T follicular helper cell (primary cell): ENCODE data around the gene KCNK15.

Experiments
- DNase-seq: peaks from one replicate; pipeline ENCODE4 v3.0.0-alpha.2; 2020; ENCODE audit warnings: low read depth

Gene KCNK15

DNA sequence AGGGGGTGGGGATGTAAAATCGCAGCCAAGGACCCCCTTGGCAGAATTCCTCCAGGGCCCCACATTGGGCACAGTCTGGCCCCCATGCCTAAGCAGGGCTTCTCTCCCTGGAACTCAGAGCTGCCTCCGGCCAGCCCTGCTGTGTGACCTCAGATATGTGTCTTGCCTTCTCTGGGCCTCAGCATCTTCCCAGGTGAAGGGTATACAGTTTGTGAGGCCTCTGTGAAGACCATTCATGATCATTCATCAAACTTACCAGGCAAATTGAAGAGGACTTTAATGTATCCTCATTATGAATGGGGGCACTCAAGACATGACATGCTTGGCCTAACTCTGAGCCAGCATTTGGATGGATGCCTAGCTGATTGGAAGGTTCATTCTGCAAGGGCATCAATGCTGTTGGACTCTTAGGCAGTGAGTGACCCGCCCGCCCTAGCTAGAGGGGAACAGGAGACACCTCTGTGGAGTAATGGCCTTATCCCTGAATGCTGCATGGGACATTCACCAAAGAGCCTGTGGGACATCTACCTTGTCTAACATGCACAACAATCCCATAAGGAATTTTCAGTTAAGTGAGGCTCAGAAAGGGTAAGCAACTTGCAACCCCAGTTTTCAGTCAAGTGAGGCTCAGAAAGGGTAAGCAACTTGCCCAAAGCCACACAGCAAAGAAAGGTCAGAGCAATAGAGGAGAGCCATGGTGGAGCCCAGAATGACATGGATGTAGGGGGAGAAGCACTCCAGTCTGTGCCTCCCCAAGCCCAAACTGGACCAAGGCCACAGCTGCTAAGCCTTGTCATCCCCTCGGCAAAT lies 30.0 kb upstream of the KCNK15 start:
- DNase-seq: no peak

DNA sequence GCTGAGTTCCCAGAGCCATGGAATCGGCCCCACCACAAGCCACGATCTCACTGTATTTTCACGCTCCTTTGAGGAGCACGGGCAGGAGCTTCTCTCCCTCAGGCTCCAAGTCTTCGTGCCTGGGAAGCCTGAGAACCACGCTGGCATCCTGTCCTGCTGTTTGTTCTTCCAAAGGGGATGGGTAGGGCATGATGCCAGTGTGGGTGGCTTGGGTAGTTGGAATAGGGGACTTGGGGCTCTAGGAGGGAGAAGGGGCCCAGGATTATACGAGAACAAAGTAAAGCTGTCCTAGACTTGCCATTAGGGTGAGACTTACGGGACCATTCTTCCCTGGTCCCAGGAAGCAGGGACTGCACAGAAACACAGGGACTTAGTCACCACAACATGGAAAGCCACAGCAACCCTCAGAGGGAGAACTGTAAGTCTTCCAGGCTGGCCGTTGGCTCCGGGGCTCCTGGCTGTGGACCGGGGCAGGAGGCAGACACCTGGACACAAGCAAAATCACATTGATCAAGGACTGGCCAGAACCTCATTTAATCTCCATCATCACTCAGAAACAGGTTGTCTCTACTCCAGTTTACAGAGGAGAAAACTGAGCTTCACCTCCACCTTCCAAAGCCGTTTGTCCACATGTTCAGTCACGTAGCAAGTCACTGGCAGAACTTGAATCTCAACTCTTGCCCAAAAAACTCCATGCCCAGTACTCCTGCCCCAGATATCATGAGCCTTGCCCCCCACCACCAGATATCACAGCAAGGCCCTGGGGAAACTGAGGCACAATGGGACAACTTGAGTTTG lies 29.2 kb upstream of the KCNK15 start:
- DNase-seq: no peak

DNA sequence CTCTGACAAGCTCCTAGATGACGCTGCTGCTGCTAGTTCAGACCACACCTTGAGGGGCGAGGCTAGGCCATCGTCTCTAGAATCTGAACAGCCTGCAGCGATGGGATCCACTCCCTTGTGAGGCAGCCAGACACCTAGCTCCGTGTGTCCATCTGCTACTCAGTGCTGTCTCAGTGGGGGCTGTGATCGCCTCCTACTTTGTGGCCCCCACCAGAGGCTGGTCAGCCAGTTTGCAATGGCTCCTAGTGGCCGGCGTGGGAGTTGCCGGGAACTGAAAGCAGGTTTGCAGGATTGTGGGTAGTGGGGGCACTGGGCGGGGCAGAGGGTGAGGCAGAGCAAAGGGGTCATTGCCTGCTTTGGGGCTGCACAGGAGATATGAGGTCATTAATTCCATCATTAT lies 27.7 kb upstream of the KCNK15 start:
- DNase-seq: no peak

DNA sequence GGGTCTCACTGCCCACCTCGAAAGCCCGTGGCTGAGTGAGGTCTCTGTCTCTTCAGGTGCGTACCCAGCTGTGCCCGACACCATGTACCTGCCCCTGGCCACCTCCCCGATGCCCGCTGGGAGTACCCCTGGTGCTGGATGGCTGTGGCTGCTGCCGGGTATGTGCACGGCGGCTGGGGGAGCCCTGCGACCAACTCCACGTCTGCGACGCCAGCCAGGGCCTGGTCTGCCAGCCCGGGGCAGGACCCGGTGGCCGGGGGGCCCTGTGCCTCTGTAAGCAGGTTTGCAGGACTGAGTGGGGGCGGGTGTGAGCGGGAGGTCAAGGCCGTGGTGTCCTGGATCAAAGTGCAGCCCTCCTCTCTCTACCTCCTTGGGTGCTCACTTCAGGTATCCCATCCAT lies 25.8 kb upstream of the KCNK15 start:
- no peak for DNase-seq

DNA sequence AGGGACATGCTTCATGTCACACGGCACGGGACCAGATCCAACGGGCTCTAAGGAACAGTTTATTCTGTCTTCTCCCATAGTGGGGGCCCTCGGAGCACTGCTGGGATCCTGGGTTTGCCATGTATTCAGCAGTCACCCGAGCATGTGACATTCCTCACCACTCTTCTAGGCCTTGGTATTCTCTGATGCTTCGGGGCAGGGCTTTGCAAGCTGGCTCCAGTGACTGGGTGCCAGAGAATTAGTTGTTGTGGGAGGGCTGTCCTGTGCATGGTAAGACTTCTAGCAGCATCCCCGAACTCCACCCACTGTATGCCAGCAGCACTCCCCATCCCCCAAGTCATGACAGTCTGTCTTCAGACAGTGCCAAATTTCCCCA lies 25.1 kb upstream of the KCNK15 start:
- DNase-seq: no peak

DNA sequence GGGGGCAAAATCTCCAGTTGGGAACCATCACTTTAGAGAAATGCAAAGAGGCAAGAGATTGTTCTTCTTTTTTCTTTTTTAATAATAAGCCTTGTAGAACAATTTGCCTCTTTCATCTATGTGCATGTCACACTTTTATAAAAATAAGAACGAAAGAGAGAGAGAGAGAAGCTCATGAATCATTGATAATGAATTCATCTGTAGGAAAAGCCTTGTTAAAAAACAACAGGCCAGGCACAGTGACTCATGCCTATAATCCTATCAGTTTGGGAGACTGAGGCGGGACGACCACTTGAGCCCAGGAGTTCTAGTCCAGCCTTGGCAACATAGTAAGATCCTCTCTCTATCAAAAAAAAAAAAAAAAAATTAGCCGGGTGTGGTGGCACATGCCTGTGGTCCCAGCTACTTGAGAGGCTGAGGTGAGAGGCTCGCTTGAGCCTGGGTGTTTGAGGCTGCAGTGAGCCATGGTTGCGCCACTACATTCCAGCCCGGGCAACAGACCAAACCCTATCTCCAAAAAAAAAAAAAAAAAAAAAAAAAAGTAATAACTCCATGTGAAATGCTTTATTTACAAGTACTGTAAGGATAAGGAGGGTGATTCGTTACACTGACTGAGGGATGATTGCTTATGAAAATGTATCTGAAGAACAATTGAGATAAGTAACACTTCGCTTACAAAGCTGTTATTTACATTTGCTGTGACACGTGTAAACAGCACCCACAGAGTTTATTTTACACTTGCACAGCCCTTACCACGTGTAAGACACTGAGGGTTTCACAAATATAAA lies 24.5 kb upstream of the KCNK15 start:
- no peak for DNase-seq

DNA sequence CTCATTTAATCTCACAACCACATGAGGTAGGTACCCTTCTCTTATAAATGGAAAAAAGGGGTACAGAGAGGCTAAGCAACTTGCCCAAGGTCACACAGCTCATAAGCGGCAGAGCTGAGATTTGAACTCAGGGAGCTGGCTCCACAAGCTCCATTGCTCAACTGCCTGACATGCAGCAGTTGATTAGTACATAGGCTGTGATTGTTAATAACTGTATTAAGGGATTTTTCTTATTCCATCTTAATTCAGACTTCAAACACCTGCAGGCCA lies 23.9 kb upstream of the KCNK15 start:
- DNase-seq: no peak

DNA sequence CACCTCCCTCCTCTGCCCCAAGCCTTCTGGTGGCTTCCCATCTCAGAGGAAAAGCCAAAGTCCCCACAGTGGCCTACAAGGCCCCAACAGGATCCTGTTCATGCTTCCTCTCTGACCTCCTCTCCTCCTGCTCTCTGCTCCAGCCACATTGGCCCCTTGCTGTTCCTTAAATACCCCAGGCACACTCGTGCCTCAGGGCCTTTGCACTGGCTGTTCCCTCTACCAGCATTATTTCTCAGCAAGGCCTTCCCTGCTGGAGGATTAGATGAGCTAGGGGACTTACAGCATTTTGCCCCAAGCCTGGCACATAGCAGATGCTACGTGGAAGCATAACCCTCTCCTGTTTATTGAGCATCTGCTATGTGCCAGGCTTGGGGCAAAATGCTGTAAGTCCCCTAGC lies 22.7 kb upstream of the KCNK15 start:
- no peak for DNase-seq

DNA sequence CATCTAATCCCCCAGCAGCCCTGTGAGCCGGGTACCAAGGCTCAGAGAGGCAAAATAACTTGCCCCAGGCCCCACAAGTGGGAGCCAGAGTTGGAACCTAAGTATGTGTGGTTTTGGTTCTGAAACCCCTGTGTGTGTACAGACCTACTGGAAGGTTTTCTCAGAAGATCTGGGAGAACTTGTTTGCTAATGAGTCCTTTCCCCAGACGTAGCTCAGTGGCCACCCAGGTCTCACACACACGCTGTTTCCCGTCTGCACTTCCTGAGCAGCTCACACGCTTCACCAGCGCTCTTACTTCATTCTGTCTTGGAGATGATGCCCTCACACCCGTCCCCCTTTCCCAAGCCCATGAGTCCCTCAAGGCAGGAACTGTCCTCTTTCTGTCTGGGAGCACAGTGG lies 22.3 kb upstream of the KCNK15 start:
- DNase-seq: no peak

DNA sequence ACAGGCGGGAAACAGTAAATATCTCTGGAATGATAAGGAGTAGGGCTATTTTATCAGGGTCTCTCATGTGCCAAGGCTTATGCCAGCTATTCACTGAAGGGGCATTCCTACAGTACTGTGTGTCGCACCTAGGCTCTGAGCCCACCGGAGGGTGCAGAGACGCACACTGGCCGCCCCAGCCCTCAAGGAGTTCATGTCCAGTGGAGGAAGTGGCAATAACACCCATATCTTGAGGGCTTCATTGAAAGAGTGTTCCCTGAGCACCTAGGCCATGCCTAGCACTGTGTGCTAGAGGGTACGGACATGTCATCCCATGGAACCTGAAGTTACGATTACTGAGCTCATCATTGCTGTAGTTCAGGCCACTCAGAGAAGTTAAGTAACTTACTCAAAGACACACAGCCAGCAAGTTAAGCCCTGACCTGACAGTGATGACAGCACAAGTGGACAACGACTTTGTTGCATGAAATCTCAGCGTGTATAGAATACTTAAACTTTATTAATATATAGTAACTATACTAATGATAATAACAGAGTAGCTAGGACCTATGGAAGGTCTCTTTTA lies 21.8 kb upstream of the KCNK15 start:
- no peak for DNase-seq

DNA sequence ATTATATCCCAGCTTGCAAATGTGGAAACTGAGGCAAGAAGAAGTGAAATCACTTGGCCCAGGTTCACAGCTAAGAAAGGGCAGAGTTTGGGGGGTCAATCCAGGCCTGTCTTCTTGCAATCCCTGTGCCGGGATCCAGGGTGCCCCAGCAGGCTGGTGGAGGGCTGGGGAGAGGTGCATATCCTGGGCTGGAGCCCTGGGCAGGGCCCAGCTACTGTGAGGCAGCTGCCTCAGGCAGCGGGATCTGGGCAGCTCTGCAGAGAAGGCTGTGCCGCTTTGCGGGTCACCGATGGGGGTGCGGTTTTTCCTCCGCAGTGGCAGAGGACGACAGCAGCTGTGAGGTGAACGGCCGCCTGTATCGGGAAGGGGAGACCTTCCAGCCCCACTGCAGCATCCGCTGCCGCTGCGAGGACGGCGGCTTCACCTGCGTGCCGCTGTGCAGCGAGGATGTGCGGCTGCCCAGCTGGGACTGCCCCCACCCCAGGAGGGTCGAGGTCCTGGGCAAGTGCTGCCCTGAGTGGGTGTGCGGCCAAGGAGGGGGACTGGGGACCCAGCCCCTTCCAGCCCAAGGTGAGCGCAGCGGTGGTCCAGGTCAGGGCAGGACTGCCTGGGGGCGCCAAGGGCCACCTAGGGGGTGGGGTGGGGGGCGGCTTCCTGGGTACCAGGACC lies 21.1 kb upstream of the KCNK15 start:
- no peak for DNase-seq

DNA sequence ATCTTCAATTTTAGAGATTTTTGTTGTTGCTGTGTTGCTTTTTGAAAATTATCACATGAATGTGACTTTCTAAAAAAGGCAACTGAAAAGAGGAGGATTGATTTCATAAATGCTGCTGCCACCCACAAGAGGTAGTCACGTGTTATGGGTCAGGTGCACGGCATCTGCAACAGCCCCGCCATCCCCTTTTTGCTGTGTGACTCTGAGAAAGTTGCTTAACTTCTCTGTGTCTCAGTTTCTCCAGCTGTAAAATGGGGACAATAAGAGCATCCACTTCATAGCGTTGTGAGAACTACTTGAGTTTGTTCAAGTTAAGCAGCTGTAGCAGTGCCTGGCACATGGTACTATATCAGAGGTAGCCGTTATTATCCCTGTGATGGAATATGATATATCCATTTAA lies 19.8 kb upstream of the KCNK15 start:
- DNase-seq: no peak

DNA sequence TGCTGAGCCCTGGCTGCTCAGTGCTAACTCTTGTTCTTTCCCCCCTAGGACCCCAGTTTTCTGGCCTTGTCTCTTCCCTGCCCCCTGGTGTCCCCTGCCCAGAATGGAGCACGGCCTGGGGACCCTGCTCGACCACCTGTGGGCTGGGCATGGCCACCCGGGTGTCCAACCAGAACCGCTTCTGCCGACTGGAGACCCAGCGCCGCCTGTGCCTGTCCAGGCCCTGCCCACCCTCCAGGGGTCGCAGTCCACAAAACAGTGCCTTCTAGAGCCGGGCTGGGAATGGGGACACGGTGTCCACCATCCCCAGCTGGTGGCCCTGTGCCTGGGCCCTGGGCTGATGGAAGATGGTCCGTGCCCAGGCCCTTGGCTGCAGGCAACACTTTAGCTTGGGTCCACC lies 18.6 kb upstream of the KCNK15 start:
- DNase-seq: no peak

DNA sequence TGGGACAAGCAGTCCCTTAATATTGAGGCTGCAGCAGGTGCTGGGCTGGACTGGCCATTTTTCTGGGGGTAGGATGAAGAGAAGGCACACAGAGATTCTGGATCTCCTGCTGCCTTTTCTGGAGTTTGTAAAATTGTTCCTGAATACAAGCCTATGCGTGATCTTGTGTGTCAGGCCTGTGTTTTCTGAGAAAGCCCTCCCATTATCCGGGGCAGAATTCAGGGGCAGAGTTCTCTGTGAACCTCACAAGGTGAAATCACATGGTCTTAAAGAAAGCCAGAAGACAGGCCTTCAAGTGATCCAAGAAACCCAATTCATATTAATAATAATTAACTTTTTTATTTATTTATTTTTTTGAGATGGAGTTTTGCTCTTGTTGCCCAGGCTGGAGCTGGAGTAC lies 18.0 kb upstream of the KCNK15 start:
- DNase-seq: no peak

DNA sequence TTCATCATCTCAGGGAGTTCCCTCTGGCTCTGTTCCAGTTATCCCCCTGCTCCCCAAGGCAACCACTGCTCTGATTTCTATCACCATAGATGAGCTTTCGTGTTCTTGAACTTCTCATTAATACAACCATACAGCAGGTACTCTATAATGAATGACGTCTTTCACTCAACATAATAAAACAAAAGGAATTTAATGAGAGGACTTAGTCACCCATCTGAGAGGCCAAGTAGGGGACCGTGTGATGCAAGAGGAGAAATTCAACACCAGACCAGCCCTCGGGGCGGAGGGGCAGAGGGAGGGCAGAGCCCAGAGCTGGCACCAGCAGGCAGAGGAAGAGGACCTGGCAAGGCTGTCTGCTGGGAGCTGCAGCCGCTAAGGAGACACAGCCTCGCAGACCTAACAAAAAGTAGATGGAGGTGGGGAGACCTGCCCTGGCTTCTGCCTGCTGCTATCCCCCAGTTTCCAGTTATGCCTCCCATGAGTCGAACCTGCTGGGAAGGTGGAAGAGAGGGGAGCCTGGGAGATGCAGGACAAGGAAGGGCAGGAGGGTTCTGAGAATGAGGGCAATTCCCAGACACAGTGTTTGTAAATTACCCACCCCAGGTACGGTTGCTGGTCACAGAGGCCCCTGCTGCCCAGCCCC lies 16.7 kb upstream of the KCNK15 start:
- DNase-seq: no peak

DNA sequence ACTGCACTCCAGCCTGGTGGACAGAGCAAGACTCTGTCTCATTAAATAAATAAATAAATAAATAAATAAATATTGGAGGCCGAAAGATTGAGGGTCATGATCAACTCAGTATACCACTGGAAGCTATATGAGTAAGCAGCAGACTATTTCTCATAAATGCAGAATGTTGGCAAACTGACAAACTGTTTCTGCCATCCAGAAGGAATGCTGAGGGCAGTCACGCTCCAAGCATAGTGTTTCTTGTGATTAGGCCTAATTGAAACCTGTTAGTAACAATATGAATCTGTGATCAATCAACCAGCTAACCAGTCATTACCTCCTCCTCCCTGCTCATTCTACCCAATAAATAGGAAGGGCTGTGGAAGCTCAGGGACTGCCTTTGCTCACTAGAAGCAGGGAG lies 15.2 kb upstream of the KCNK15 start:
- no peak for DNase-seq

DNA sequence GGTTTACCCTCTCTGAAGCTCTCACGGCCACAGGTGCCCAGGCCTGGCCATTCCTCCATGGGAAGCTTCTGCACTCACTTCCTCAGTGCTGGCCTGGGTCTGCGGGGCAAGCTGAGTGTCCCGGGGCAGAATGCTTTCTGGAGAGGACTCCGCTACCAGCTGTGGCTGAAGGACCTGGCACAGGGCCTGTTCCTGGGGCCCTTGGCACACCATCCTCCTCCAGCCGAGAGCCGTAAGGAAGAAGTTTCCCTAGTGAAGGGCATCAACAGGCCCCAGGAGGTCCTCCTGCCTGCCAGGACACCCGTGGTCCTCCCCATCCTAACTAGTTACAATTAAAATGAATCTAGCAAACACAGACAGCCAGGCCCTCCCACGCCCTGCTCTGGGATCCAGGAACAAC lies 14.0 kb upstream of the KCNK15 start:
- DNase-seq: no peak

DNA sequence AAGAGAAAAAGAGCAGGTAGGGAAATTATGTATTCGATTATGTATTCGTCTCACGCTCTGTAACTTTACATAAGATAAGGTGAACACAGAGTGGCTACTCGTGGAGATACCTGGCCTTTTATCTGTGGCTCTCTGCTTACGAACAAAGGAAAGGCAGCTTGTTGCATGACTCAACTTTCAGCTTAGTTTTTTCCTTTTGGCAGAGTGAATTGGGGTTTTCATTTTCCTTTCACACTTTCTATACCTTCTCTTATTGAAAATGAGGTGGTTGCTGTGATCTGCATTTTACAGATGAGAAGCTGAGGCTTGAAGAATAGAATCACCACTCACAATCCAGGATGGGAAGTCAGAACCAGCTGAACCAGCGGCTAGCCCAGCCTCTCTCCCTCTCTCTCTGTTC lies 13.3 kb upstream of the KCNK15 start:
- DNase-seq: no peak

DNA sequence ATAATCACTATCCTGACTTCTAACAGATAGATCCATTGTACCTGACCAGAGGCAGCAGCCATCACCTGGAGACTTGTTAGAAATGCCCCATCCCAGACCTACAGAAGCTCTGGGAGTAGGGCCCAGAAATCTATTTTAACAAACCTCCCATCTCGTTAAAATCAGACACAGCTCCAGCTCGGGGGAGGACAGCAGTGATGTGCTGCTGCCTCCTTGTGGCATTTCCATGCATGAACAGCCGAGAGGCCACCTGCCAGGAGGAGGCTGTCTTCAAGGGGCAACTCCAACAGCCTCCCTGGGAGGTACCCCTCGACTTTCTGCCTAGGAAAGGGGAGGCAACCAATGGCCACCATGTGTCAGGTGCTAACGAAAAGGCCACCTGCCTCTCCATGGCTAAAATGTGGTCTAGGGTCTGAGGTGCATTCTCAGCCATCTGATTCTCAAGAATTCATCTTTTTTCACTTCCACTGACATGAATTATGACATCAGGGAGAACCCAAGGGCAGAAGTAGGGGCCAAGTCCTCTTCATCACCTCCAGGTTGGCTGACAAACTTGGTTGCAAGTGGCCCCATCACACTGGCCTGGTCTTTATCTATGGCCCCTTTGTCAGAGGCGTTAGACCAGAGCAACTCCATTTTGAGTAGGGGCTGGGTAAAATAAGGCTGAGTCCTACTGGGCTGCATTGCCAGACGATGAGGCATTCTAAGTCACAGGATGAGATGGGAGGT lies 12.2 kb upstream of the KCNK15 start:
- DNase-seq: peak; percentile 39

DNA sequence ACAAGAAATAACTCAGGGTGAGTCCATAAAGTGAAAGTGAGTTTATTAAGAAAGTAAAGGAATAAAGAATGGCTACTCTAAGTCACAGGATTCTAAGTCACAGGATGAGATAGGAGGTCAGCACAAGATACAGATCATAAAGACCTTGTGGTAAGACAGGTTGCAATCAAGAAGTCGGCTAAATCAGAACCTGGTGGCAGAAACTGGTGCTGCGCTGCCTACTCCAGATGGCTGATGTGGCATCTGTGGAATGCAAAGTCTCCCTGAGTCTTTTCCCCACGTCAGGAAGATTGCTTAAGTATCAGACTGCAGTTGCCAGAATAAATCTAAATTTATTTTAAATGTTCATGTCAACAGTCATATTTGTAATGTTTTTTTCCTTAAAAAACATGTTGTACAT lies 10.7 kb upstream of the KCNK15 start:
- DNase-seq: no peak

DNA sequence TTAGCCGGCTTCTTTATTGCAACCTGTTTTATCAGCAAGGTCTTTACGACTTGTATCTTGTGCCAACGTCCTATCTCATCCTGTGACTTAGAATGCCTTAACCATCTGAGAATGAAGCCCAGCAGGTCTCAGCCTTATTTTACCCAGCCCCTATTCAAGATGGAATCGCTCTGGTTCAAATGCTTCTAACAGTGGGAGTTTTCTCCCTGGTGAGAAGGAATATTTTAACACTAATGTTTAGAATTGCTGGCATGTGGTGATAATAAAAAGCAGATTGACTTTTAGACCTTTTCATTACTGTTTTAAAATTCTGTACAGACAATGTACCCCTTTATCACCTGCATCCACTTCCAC lies 9.9 kb upstream of the KCNK15 start:
- no peak for DNase-seq
